Parathyroid adenoma (tissue), 2 donors: ENCODE data around the gene CNKSR3.

Experiments
- H2AFZ ChIP-seq: fragments of 300-600 bp; sonication (generic); one replicate; pipeline ENCODE4 v1.7.0; 2017; ENCODE audit warnings: antibody characterized with exemption, mild to moderate bottlenecking
- H3K27ac ChIP-seq: fragments of 300-600 bp; sonication (generic); one replicate; pipeline ENCODE4 v1.7.0; 2017
- H3K27me3 ChIP-seq: fragments of 300-600 bp; sonication (generic); one replicate; pipeline ENCODE4 v1.7.0; 2017; ENCODE audit warnings: low read length; ENCODE audit not compliant: control insufficient read depth, insufficient read depth
- H3K36me3 ChIP-seq: fragments of 300-600 bp; sonication (generic); one replicate; pipeline ENCODE4 v1.7.0; 2017; ENCODE audit warnings: low read length; ENCODE audit not compliant: control insufficient read depth, insufficient read depth
- H3K4me1 ChIP-seq: fragments of 300-600 bp; sonication (generic); one replicate; pipeline ENCODE4 v1.7.0; 2017; ENCODE audit warnings: control low read depth
- H3K4me2 ChIP-seq: fragments of 300-600 bp; sonication (generic); one replicate; pipeline ENCODE4 v1.7.0; 2017; ENCODE audit warnings: low read length
- H3K4me3 ChIP-seq: fragments of 300-600 bp; sonication (generic); one replicate; pipeline ENCODE4 v1.7.0; 2017; ENCODE audit warnings: low read depth, low read length
- H3K79me2 ChIP-seq: fragments of 300-600 bp; sonication (generic); one replicate; pipeline ENCODE4 v1.7.0; 2017; ENCODE audit warnings: control low read depth
- H3K9ac ChIP-seq: fragments of 300-600 bp; sonication (generic); one replicate; pipeline ENCODE4 v1.7.0; 2017; ENCODE audit warnings: mild to moderate bottlenecking
- H3K9me3 ChIP-seq: fragments of 300-600 bp; sonication (generic); one replicate; pipeline ENCODE4 v1.7.0; 2017; ENCODE audit warnings: low read length; ENCODE audit not compliant: control insufficient read depth
- CTCF ChIP-seq: fragments of 300-600 bp; sonication (generic); IDR thresholded peaks from one replicate; pipeline ENCODE4 v1.7.0; 2017; ENCODE audit warnings: antibody characterized with exemption, mild to moderate bottlenecking
- donor health status: primary hyperparathyroidism.

Gene CNKSR3

GRCh38 chr6:154485815-154486214 lies 24.7 kb downstream of the CNKSR3 start:
- Histone ChIP-seq H3K4me3 (no peak overlapping the region), H3K27ac (no peak overlapping the region), H3K4me1 (peaks cover 3% of the 10 kb centered on the region), H2AFZ (no peak overlapping the region), H3K36me3 (no peaks in the 10 kb centered on the region), H3K4me2 (no peak overlapping the region), H3K79me2 (no peaks in the 10 kb centered on the region), H3K27me3 (no peaks in the 10 kb centered on the region), H3K9ac (no peak overlapping the region), H3K9me3 (no peaks in the 10 kb centered on the region)
- no peak for TF ChIP-seq CTCF

GRCh38 chr6:154484942-154485341 lies 25.5 kb downstream of the CNKSR3 start:
- Histone ChIP-seq H3K79me2 (no peaks in the 10 kb centered on the region), H3K4me2 (no peak overlapping the region), H3K9me3 (no peaks in the 10 kb centered on the region), H2AFZ (no peak overlapping the region), H3K9ac (no peak overlapping the region), H3K4me3 (no peak overlapping the region), H3K4me1 (peaks cover 3% of the 10 kb centered on the region), H3K27ac (no peak overlapping the region), H3K27me3 (no peaks in the 10 kb centered on the region), H3K36me3 (no peaks in the 10 kb centered on the region)
- TF ChIP-seq CTCF, result no peak

- H3K4me1 ChIP-seq, result peaks cover 4% of the 10 kb centered on the region
- H3K9ac ChIP-seq, result no peak overlapping the region
These were observed 27.6 kb downstream of the CNKSR3 start for GRCh38 chr6:154482858-154483257.

GRCh38 chr6:154481521-154482013 lies 28.9 kb downstream of the CNKSR3 start:
- Histone ChIP-seq H3K36me3 (no peaks in the 10 kb centered on the region), H3K27ac (no peak overlapping the region), H2AFZ (no peak overlapping the region), H3K4me2 (no peak overlapping the region), H3K27me3 (no peaks in the 10 kb centered on the region), H3K79me2 (no peaks in the 10 kb centered on the region), H3K4me1 (peaks cover 3% of the 10 kb centered on the region), H3K4me3 (no peak overlapping the region), H3K9ac (no peak overlapping the region), H3K9me3 (no peaks in the 10 kb centered on the region)
- no peak for TF ChIP-seq CTCF

More at GRCh38 chr6:154482858-154483257, 27.6 kb downstream of the CNKSR3 start:
- Histone ChIP-seq H3K27me3 (no peaks in the 10 kb centered on the region), H3K4me2 (no peak overlapping the region), H2AFZ (no peak overlapping the region), H3K79me2 (no peaks in the 10 kb centered on the region), H3K27ac (no peak overlapping the region), H3K36me3 (no peaks in the 10 kb centered on the region), H3K9me3 (no peaks in the 10 kb centered on the region), H3K4me3 (no peak overlapping the region)
- no peak for TF ChIP-seq CTCF
